Cardiac fibroblast (primary cell): ENCODE results near the gene AHSG.

ENCODE experiments used
- DNase-seq, 2 donors: peaks; one replicate each; pipeline versions ENCODE4 v3.0.0 to v3.0.0-alpha.2; 2010; ENCODE audit warnings: low read depth in 2 of 2
- H3K4me3 ChIP-seq, 2 donors: replicated peaks in 1 of 2; 1 replicate in 1 of 2; 2 replicates in 1 of 2; pipeline ENCODE4 v1.5.1; 2011; ENCODE audit warnings: low read depth in 2 of 2, low read length in 2 of 2, mild to moderate bottlenecking in 2 of 2, moderate library complexity in 1 of 2
- CTCF ChIP-seq: IDR thresholded peaks from one replicate; pipeline ENCODE4 v1.5.1; 2011; ENCODE audit warnings: low read depth, mild to moderate bottlenecking, low read length, inconsistent platforms

AHSG gene

DNA sequence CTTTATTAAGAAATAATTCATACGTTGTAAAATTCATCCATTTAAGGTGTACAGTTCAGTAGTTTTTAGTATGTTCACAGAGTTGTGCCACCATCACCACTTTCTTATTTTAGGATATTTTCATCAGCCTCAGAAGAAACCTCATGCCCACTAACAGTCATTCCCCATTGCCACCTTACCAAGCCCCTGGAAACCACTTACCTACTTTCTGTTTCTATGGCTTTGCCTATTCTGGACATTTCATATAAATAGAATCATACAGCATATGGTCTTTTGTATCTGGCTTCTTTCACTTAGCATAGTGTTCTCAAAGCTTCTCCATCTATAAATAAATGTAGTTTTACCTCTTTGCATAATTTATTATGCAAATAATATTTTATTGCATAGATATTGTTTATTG, 34.0 kb downstream of the AHSG start:
- no peak overlapping the region for H3K4me3 ChIP-seq
- no peak for TF ChIP-seq CTCF
- DNase-seq, result no peak

GRCh38 chr3:186648851-186649250, 36.0 kb downstream of the AHSG start:
- no peak for DNase-seq
- H3K4me3 ChIP-seq, result no peak overlapping the region
- no peak for TF ChIP-seq CTCF

- DNase-seq, result no peak
- TF ChIP-seq CTCF, result no peak
Measured at GRCh38 chr3:186651678-186652215, 38.9 kb downstream of the AHSG start.

GRCh38 chr3:186653080-186653707, 40.3 kb downstream of the AHSG start:
- H3K4me3 ChIP-seq, result no peak overlapping the region
- TF ChIP-seq CTCF, result no peak
- DNase-seq, result no peak

More at GRCh38 chr3:186651678-186652215, 38.9 kb downstream of the AHSG start:
- H3K4me3 ChIP-seq, result no peak overlapping the region

GRCh38 chr3:186653984-186654383, 41.1 kb downstream of the AHSG start:
- DNase-seq, result no peak
- TF ChIP-seq CTCF, result no peak

GRCh38 chr3:186663361-186664118, 50.7 kb downstream of the AHSG start:
- DNase-seq, result no peak
- no peak for TF ChIP-seq CTCF
- H3K4me3 ChIP-seq, result no peak overlapping the region

More at GRCh38 chr3:186653984-186654383, 41.1 kb downstream of the AHSG start:
- no peak overlapping the region for H3K4me3 ChIP-seq
